Stimulated activated CD8-positive, alpha-beta memory T cell treated with anti-CD3 and anti-CD28 coated beads, Interleukin-15, amount 100 ng/mL, for 48 hours (primary cell): ENCODE data around the gene ADAMTSL2.

ENCODE experiments used
- DNase-seq, 2 donors: peaks; one replicate each; pipeline ENCODE4 v3.0.0-alpha.2; 2020; ENCODE audit warnings: low read depth in 2 of 2

Gene ADAMTSL2

GRCh38 chr9:133499892-133500270 is 34.6 kb upstream of the ADAMTSL2 start:
- DNase-seq, result no peak

- DNase-seq, result no peak
Observed at GRCh38 chr9:133502112-133502511, 32.4 kb upstream of the ADAMTSL2 start.

- no peak for DNase-seq
Observed at GRCh38 chr9:133505186-133505830, 29.2 kb upstream of the ADAMTSL2 start.

GRCh38 chr9:133505901-133506652 is 28.4 kb upstream of the ADAMTSL2 start:
- DNase-seq, result no peak

- DNase-seq, result no peak
Observed at GRCh38 chr9:133506653-133507038, 27.9 kb upstream of the ADAMTSL2 start.

GRCh38 chr9:133507246-133507965 is 27.1 kb upstream of the ADAMTSL2 start:
- DNase-seq, result no peak

GRCh38 chr9:133508046-133508445 is 26.5 kb upstream of the ADAMTSL2 start:
- no peak for DNase-seq

GRCh38 chr9:133509179-133510083 is 25.1 kb upstream of the ADAMTSL2 start:
- DNase-seq, result no peak

- DNase-seq, result no peak
Observed at GRCh38 chr9:133510926-133511505, 23.5 kb upstream of the ADAMTSL2 start.

- DNase-seq, result no peak
Observed at GRCh38 chr9:133511607-133512006, 22.9 kb upstream of the ADAMTSL2 start.

- no peak for DNase-seq
Observed at GRCh38 chr9:133512253-133513213, 22.0 kb upstream of the ADAMTSL2 start.

GRCh38 chr9:133513214-133514100 is 21.0 kb upstream of the ADAMTSL2 start:
- DNase-seq, result no peak

GRCh38 chr9:133514460-133515239 is 19.9 kb upstream of the ADAMTSL2 start:
- no peak for DNase-seq

GRCh38 chr9:133515240-133515610 is 19.3 kb upstream of the ADAMTSL2 start:
- no peak for DNase-seq

- no peak for DNase-seq
Observed at GRCh38 chr9:133515615-133516255, 18.8 kb upstream of the ADAMTSL2 start.

GRCh38 chr9:133516256-133516960 is 18.1 kb upstream of the ADAMTSL2 start:
- no peak for DNase-seq

GRCh38 chr9:133516961-133517350 is 17.5 kb upstream of the ADAMTSL2 start:
- no peak for DNase-seq
